Measurements from ENCODE around the gene PPFIA1.

DNA sequence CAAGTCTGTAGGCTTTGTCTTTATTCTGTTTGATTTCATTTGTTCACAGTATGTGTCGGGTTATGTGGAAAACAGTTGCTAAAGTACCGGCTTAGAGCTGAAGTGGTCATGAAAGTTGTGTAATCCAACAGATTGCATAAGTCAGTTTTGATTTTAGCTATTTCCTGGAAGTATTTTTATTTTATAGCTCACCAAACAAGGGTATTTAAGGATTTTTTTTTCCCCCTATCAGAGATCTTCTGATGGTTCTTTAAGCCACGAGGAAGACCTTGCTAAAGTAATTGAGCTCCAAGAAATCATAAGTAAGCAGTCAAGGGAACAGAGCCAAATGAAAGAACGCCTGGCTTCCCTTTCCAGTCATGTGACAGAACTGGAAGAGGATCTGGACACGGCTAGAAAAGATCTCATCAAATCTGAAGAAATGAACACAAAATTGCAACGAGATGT, 55.9 kb downstream of the PPFIA1 start:
- TF ChIP-seq CTCF (IDR thresholded peaks at IDR 0.05) (no peak), EP300 (IDR thresholded peaks at IDR 0.05) (peak; percentile 71), POLR2A (IDR thresholded peaks at IDR 0.05) (no peak)

All from ovary (tissue), 3 donors.